Erythroblast (primary cell): Measurements from ENCODE around the gene VIM.
A peak's percentile ranks its signal among the peaks of the same experiment; 100 is the strongest.

Experiments used
- DNase-seq, 2 experiments: peaks; one replicate each; lab custom pipeline; 2025; lab: John Stamatoyannopoulos, UW
- GATA1 ChIP-seq: IDR thresholded peaks from 2 replicates; pipeline ENCODE4 v1.6.1; 2011; ENCODE audit warnings: low read depth, mild to moderate bottlenecking, control low read depth, low read length, moderate library complexity
- POLR2A ChIP-seq: IDR thresholded peaks from 2 replicates; pipeline ENCODE4 v1.6.1; 2011; ENCODE audit warnings: mild to moderate bottlenecking, low read length

VIM gene

DNA sequence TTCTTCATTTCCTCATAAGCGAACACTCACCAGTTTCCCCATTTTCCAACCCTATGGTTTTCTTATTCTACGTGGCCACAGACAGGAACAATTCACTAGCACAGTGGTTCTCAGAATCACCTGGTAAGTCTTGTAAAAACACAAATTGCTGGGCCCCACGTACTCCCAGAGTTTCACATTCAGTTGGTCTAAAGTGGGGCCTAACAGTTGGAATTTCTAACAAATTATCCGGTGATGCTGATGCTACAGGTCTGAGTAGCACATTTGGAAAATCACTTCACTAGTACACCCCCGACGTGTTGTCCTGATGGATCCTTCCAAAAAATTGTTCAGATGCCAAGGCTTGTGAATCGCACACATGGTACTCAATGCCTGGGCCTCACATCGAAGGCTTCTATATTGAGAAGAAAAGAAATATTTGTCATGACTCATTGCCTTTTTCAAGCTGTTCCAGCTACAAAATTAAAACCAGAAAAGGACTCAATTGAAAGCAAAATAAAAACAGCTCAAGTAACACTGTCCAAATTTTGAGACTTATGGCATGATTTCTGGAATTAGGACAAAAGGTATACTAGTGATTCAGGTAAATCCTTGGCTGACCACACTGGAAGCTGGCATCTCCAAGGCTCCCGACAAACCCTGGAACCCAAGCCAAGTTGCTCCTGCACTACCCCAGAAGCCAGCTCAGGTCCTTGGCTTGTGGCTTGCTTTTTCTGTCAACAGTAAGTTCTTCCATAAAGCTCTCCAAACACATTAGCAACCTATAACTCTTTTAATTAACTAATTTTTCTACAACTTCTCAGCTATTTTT lies 12.9 kb upstream of the VIM start:
- no peak for DNase-seq
- TF ChIP-seq GATA1: no peak
- no peak for TF ChIP-seq POLR2A

DNA sequence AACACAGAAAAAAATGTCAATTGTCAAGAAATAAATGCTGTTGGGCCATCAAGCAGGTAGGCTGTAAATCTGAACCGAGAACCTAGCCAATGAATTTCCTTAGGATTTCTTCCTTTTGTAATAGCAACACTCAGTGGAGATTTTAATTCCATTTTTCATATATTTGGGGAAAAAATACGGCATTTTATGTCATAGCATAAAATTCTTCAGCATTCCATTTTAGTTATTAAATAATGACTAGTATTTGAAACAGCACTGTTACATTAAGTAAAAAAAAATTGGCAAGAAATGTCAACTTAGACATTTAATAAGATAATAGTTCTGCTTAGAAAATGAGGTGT lies 12.3 kb upstream of the VIM start:
- TF ChIP-seq POLR2A: no peak
- no peak for TF ChIP-seq GATA1
- no peak for DNase-seq

DNA sequence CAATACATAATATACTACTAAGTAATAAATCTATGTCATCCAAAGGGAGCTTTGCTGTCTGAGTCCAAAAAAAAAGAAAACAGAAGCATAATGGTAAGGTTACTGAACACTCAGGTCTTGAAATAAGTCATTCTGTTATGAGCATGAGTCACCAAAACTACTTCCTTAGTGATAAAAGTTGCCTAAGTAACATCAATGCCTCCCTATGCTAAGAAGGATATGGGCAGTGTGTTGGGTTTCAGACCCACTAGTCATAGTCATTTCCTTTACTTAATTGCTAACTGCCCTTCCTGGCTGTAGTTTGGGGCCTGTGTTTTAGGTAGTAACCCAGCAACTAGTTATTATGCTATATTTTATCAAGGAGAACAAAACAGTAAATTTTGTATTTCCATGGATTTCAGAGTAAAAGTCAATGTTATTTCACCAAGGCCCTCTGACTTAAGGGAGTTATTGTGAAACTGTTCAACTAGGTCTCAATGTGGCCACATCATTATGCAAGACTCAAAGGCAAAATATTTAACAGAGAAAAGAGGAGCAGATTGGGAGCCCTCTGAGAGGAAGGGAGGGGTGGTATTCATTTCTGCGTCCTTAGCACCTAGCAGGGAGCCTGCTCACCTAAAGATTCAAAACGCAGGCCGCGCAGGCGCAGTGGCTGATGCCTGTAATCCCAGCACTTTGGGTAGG lies 11.7 kb upstream of the VIM start:
- TF ChIP-seq POLR2A: no peak
- no peak for TF ChIP-seq GATA1
- peak; percentile 26 to 48 for DNase-seq

DNA sequence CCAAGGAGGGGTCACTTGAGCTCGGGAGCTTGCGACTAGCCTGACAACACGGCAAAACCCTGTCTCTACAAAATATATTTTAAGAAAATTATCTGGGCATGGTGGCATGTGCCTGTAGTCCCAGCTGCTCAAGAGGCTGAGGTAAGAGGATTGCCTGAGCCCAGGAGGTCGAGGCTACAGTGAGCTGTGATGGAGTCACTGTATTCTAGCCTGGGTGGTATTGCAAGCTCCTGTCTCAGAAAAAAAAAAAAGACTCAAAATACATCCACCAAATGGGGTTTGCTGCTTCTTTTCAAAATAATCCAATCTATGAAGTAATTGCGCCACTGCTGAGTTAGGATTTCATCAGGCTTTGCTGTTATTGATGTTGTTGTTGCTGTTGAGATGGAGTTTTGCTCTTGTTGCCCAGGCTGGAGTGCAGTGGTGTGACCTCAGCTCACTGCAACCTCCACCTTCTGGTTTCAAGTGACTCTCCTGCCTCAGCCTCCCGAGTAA lies 11.1 kb upstream of the VIM start:
- DNase-seq: no peak

DNA sequence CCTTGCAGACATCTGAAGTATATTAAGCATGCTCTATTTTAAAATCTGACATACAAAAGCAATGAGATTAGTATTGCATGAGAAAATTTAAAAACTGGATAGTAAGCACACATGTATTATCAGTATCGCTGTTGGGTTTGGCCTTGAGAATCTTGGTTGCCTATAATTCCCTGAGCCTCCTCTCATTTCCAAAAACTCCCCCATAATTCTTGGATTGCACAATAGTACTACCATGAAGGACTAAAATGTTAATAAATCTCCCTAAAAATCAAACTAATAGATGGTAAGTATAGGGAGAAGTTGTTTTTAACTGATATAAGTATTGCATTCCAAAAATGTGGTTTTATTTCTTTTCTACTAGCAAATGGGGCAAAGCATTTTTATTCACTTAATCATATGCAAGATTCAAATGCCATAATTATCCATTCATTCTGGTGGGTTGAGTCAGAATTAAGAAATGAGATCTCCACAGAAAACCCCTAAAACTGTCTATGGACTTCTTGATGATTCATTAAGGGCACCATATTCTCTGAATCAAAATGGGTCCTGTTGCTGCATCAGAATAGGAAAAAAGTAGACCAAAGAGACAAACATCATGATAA lies 10.3 kb upstream of the VIM start:
- TF ChIP-seq GATA1 (no peak), POLR2A (no peak)
- no peak for DNase-seq

More for the DNA sequence above, 11.1 kb upstream of the VIM start:
- no peak for TF ChIP-seq GATA1

DNA sequence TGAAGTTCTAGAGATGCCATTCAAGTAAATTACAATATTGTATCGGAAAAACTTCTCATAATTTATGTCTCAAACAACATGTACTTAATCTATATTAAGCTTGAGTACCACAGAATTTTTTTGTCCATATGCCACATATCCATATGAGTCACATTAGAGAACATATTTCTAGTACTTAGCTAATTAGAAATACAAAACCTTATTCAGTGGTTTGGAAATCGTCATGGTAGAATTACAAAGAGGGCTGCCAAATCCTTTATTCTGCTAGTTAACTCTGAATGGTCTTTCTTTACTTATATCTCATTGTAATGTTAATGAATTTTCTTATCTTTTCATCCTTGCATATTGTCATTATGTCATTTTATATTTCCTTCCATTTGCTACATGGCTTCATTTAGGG lies 9.0 kb upstream of the VIM start:
- no peak for DNase-seq
- no peak for TF ChIP-seq GATA1
- TF ChIP-seq POLR2A: no peak

DNA sequence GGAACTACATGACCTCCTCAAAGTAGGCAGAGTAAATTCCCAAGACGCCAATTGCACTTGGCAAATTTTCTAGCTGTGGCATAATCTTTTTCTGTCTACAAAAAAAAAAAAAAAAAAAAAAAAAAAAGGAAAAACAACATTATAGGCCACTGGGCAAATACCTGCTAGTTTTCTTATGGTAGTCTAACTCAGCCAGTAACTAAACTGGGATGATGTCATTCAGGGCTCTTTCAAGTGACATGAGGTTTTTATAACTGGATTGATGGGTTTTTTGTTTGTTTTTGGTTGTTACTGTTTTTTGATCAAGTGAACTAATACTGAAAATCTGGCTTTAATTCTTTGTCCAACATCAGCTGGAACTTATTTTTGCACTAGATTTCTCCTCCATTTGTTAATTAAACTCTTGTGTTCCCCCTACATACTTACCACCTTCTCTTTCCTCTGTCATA lies 7.4 kb upstream of the VIM start:
- no peak for DNase-seq
- TF ChIP-seq GATA1: no peak

DNA sequence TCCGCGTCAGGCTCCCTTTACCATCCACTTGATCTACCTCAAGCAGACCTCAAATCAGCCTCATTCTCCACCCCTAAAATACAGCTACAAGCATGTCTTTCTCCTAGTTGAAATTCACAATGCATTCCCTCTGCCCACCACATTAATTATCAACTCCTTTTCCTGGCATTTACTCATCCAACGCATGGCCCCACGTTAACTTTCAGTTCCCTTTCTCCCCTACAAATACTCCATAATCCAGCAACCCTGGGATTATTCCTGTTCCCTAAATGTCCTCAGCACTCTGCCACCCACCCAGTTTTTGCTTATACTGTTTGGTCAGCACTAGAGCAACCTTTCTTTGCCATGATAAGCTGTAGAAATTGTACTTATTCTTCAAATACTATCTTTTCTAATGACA lies 5.7 kb upstream of the VIM start:
- DNase-seq: no peak
- TF ChIP-seq POLR2A (no peak), GATA1 (no peak)

DNA sequence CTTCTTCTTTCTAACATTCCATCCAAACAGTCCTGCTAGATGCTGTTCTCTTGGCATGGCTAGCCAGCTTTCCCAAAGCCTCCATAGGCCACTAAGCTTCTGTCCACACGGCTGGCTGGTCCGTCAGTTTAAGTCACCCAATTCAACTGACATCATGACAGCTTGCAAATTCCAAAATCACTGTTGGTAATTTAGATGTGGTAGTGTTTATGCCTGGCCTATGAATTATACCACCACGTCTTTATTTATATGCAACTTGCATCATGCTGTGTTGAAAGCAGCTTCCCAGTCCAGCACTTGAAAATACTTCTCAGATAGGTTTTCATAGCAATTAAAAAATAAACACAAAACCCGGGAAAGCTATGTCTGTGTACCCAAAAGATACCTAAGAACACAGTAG lies 2.2 kb upstream of the VIM start:
- no peak for DNase-seq
- TF ChIP-seq GATA1 (no peak), POLR2A (no peak)

DNA sequence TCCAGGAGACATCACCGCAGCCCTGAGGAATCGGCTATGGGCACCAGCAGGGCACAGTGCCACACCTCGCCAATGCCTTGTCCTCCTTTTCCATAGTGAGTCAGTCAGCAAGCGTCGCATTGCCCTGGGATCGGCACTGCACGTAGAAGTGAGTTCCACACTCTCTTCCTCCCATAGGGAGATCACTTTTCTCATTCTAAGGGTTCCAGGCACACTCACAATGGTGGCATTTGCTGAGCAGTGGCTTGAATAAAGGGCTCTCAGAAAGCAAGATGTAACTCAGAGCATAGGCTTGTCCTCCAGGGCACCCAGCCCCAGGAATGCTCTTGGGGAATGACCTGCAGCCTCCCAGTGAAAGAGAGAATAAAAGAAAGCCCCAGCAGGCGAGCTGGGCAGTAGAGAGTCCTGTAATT lies 1.1 kb upstream of the VIM start:
- TF ChIP-seq GATA1 (no peak), POLR2A (no peak)
- no peak for DNase-seq

DNA sequence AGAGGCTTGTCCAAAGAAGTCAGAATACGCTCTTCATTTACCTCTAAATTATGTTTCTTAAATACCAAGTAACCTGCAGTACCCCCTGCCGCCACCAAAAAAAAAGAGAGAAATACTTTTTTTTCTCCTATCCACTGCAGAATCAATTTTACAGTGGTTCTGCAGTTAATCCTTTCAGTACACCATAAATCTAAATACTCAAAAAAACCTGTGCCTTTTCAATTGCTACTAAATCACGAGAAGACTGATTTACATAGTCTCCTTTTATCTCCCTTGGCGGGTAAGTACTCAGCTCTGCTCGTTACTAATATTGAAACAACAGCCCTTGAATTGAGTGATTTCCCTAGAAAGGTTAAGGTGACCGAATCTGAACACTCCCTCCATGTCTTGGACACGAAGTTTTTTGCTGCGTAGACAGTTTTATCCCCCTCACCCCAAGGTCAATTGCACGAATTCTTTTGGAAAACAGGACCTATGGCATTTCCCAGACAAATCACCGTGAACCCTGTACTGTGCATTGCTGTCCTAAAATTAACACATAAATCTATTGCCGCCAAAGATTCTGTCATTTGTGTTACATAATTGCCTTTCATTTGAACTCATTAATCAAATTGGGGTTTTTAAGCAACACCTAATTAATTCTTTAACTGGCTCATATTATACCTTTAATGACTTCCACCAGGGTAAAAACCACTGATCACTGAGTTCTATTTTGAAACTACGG lies 512 bp upstream of the VIM start:
- DNase-seq: peak; percentile 22 to 36
- TF ChIP-seq GATA1: no peak
- no peak for TF ChIP-seq POLR2A

DNA sequence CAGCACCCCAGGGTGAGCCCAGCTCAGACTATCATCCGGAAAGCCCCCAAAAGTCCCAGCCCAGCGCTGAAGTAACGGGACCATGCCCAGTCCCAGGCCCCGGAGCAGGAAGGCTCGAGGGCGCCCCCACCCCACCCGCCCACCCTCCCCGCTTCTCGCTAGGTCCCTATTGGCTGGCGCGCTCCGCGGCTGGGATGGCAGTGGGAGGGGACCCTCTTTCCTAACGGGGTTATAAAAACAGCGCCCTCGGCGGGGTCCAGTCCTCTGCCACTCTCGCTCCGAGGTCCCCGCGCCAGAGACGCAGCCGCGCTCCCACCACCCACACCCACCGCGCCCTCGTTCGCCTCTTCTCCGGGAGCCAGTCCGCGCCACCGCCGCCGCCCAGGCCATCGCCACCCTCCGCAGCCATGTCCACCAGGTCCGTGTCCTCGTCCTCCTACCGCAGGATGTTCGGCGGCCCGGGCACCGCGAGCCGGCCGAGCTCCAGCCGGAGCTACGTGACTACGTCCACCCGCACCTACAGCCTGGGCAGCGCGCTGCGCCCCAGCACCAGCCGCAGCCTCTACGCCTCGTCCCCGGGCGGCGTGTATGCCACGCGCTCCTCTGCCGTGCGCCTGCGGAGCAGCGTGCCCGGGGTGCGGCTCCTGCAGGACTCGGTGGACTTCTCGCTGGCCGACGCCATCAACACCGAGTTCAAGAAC lies 1.1 kb downstream of the VIM start:
- DNase-seq: peak; percentile 59 to 61
- TF ChIP-seq GATA1 (no peak), POLR2A (no peak)

DNA sequence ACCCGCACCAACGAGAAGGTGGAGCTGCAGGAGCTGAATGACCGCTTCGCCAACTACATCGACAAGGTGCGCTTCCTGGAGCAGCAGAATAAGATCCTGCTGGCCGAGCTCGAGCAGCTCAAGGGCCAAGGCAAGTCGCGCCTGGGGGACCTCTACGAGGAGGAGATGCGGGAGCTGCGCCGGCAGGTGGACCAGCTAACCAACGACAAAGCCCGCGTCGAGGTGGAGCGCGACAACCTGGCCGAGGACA lies 1.6 kb downstream of the VIM start:
- no peak for TF ChIP-seq GATA1
- no peak for TF ChIP-seq POLR2A
- DNase-seq: no peak
